ENCODE data around the gene LTBR.
A peak's percentile ranks its signal among the peaks of the same experiment; 100 is the strongest.

The LTBR gene

DNA sequence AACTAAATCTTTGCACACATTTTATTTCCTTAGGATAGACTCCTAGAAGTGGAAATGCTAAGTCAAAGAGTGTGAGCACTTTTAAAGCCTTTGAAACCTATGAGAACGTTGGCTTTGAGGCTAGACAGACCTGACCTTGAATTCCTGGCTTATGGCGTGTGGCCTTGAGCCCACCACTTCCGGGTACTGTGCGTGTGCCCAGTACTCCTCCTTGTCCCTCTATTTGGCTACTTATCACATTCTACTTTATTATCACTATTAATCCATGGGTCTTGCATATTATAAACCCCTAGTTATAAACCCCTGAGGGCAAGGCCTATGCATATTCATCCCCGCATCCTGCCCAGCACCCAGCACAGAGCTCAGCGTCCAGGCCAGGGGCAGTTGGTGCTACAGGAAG lies 34.8 kb downstream of the LTBR start:
- TF ChIP-seq, protein P1, sequence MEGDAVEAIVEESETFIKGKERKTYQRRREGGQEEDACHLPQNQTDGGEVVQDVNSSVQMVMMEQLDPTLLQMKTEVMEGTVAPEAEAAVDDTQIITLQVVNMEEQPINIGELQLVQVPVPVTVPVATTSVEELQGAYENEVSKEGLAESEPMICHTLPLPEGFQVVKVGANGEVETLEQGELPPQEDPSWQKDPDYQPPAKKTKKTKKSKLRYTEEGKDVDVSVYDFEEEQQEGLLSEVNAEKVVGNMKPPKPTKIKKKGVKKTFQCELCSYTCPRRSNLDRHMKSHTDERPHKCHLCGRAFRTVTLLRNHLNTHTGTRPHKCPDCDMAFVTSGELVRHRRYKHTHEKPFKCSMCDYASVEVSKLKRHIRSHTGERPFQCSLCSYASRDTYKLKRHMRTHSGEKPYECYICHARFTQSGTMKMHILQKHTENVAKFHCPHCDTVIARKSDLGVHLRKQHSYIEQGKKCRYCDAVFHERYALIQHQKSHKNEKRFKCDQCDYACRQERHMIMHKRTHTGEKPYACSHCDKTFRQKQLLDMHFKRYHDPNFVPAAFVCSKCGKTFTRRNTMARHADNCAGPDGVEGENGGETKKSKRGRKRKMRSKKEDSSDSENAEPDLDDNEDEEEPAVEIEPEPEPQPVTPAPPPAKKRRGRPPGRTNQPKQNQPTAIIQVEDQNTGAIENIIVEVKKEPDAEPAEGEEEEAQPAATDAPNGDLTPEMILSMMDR (IDR thresholded peaks at IDR 0.05; ENCODE audit: insufficient read depth, low read depth, low read length, missing control alignments): no peak
- no peak for DNase-seq (ENCODE audit: low read depth)

DNA sequence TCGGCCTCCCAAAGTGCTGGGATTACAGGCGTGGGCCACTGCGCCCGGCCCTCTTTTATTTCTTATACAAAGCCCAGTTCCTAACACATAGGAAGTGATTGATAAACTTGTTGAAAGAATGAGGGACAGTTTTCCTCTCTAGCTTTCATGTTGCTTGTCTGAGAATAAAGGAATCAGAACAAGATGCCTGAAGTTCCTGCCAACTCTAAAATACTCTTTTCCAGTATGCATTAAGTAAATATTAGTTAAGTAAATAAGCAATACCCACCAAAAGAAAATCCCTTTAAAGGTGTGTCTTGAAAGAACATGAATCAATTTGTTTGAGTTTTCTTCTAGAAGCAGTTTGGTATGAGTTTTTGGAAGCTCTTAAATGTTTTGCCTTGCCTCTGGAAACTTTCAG lies 36.4 kb downstream of the LTBR start:
- no peak for DNase-seq (ENCODE audit: low read depth)
- TF ChIP-seq, protein P1 (IDR thresholded peaks at IDR 0.05; ENCODE audit: insufficient read depth, low read depth, low read length, missing control alignments): no peak
- no peak overlapping the region for H3K4me3 ChIP-seq (ENCODE audit: low read depth, low read length)

More for the DNA sequence above, 34.8 kb downstream of the LTBR start:
- no peak overlapping the region for H3K4me3 ChIP-seq (ENCODE audit: low read depth, low read length)

DNA sequence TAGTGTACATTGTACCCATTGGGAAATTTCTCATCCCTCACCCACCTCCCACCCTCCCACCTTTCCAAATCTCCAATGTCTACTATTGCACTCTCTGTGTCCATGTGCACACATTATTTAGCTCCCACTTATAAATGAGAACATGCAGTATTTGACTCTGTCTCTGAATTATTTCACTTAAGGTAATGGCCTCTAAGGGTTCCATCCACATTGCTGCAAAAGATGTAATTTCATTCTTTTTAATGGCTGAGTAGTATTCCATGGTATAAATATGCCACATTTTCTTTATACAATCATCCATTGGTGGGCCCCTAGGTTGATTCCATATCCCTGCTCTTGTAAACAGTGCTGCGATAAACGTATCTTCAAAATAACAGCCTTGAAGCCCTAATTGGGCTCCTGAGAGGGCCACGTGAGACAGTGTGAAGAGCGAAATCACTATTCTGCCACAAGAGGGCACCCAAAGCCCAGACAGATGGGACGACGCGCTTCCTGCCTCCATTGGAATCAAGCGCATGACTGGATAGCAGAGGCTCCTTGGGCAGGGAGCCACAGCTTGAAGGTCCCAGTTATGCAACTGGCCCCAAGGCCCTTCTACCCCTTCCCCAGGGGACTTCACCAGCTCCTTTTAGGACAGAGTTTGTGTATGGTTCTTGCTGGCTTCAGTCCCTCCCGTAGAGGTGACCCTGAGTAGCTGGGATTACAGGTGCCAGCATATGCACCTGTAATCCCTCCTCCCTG lies 39.5 kb downstream of the LTBR start:
- H3K4me3 ChIP-seq (ENCODE audit: low read depth, low read length): no peak overlapping the region
- DNase-seq (ENCODE audit: low read depth): peak; percentile 94
- TF ChIP-seq, protein P1 (IDR thresholded peaks at IDR 0.05; ENCODE audit: insufficient read depth, low read depth, low read length, missing control alignments): peak; percentile 83

DNA sequence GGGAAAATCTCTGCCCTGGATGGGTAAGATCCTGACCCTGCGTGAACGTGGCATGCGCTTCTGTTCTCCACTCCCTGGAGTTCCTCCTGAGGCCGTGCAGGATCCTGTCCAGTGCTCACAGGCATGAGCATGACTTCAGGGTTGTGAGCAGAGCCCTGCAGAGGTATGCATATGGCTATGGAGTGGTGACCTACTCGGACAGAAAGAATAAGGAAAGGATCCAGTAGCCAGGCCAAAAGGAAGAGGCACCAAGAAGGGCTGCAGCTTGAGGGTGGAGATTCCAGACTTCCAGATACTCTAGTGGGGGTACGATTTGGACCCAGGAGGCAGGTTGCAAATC lies 40.0 kb downstream of the LTBR start:
- no peak for DNase-seq (ENCODE audit: low read depth)
- TF ChIP-seq, protein P1 (IDR thresholded peaks at IDR 0.05; ENCODE audit: insufficient read depth, low read depth, low read length, missing control alignments): no peak
- H3K4me3 ChIP-seq (ENCODE audit: low read depth, low read length): no peak overlapping the region

DNA sequence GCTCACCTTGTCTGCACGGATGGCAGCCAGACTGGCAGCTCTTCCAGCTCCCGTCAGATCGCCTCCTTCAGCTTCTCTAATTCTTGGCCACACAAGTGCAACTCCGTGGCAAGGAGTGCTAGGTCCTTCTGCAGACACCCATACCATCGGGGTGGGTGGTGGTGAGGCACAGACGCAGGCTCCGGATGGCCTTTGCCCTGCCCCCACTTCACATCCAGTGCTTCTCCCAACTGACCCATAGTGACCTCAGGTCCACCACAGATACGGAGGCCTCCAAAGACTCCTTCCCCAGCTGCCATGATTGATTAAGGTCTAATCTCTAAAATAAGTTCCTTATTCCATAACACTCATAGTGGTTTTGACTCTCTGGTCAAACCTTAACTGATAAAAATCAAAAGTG lies 40.9 kb downstream of the LTBR start:
- TF ChIP-seq, protein P1 (IDR thresholded peaks at IDR 0.05; ENCODE audit: insufficient read depth, low read depth, low read length, missing control alignments): no peak
- DNase-seq (ENCODE audit: low read depth): no peak
- H3K4me3 ChIP-seq (ENCODE audit: low read depth, low read length): no peak overlapping the region

DNA sequence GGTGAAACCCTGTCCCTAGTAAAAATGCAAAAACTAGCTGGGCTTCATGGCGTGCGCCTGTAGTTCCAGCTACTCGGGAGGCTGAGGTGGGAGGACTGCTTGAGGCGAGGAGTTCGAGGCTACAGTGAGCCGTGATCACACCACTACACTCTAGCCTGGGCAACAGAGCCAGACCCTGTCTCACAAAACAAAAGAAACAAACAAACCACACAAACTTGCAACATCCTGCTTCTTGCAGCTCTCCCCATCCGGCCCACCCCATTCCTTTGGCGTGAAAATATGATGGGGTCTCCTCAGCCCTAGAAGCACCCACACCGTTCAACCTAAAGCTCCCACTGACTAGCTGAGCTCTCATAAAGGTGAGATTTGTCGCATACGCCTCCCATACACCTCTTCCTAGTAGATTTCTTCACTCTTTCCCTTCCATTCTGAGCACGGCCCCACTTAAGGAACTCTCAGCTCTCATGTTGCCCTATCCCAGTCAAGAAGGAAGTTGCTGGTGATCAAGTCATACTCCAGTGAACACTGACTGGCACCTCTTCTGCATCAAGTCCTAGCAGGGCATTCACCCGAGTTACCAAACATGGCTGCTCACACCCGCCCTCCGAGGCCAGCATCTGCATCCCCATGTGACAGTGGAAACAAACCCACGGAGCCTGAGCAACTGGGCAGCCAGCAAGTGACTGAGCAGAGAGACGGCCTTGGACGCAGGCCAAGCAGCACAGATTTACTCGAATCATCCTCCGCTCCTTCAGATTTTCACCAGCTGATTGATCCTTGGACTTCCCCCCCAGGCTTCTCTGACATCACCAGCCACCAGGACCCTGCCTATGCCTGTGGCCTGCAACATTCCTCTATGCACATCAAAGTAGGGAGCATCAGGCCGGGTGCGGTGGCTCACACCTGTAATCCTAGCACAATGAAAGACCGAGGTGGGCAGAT lies 41.9 kb downstream of the LTBR start:
- H3K4me3 ChIP-seq (ENCODE audit: low read depth, low read length): peak overlapping the region; percentile 34
- TF ChIP-seq, protein P1 (IDR thresholded peaks at IDR 0.05; ENCODE audit: insufficient read depth, low read depth, low read length, missing control alignments): no peak
- peak; percentile 90 for DNase-seq (ENCODE audit: low read depth)
